ENCODE data around the gene TAF1D.
"Not testable (repeated sequence)": the region's sequence is repeated elsewhere in the genome, so short reads cannot be mapped to it uniquely, and the experiment has no call there.

Gene TAF1D

GRCh38 chr11:93741094-93741881, at the start of gene TAF1D, which contains the start of gene C11orf54:
TSS of gene TAF1D (minus strand) at chr11:93741495. CDS start at chr11:93739304, 2,191 bp downstream.
TSS of gene C11orf54 (plus strand) at chr11:93741672. CDS start at chr11:93747394, 5,722 bp downstream.
- TF ChIP-seq SUZ12 (IDR thresholded peaks at IDR 0.05; ENCODE audit: extremely low read depth, insufficient read depth, insufficient read length) (no peak), ZNF274 (IDR thresholded peaks at IDR 0.05; ENCODE audit: low read depth, low read length) (no peak), YY1 (IDR thresholded peaks at IDR 0.05; ENCODE audit: insufficient read depth, insufficient read length) (peak; percentile 60)
- H3K4me1 ChIP-seq (ENCODE audit: insufficient read depth, insufficient read length) = no peaks in the 10 kb centered on the region

GRCh38 chr11:93784935-93785360, 43.7 kb upstream of the TAF1D start:
- H3K36me3 ChIP-seq (ENCODE audit: insufficient read depth, insufficient read length, low read length) = peaks cover 17% of the 10 kb centered on the region
- no peaks in the 10 kb centered on the region for H3K27me3 ChIP-seq (ENCODE audit: insufficient read depth, insufficient read length)
- no peak for DNase-seq (ENCODE audit: low read depth, low spot score)
- H3K9ac ChIP-seq (ENCODE audit: insufficient read length, low read depth) = peak overlapping the region; percentile 93
- H3K4me3 ChIP-seq (ENCODE audit: insufficient read length, low read depth) = peak overlapping the region; percentile 94
- TF ChIP-seq SUZ12 (IDR thresholded peaks at IDR 0.05; ENCODE audit: extremely low read depth, insufficient read depth, insufficient read length) = no peak
- no peak for TF ChIP-seq ZNF274 (IDR thresholded peaks at IDR 0.05; ENCODE audit: low read depth, low read length)
- no peak for TF ChIP-seq YY1 (IDR thresholded peaks at IDR 0.05; ENCODE audit: insufficient read depth, insufficient read length)
- H3K9me3 ChIP-seq (ENCODE audit: insufficient read depth, low read length) = no peaks in the 10 kb centered on the region
- H3K4me1 ChIP-seq (ENCODE audit: insufficient read depth, insufficient read length) = no peaks in the 10 kb centered on the region

More at GRCh38 chr11:93741094-93741881, at the start of gene TAF1D, which contains the start of gene C11orf54:
- Histone ChIP-seq H3K9ac (ENCODE audit: insufficient read length, low read depth) (peak within 1 kb of the TSS; percentile 98), H3K9me3 (ENCODE audit: insufficient read depth, low read length) (no peaks in the 10 kb centered on the region), H3K4me3 (ENCODE audit: insufficient read length, low read depth) (peak within 1 kb of the TSS; percentile 97), H3K27me3 (ENCODE audit: insufficient read depth, insufficient read length) (no peaks in the 10 kb centered on the region), H3K36me3 (ENCODE audit: insufficient read depth, insufficient read length, low read length) (peaks cover 54% of the 10 kb centered on the region)
- peak; percentile 97 for DNase-seq (ENCODE audit: low read depth, low spot score)

- TF ChIP-seq ZNF274 (IDR thresholded peaks at IDR 0.05; ENCODE audit: low read depth, low read length) (no peak), YY1 (IDR thresholded peaks at IDR 0.05; ENCODE audit: insufficient read depth, insufficient read length) (no peak), SUZ12 (IDR thresholded peaks at IDR 0.05; ENCODE audit: extremely low read depth, insufficient read depth, insufficient read length) (no peak)
- Histone ChIP-seq H3K27me3 (ENCODE audit: insufficient read depth, insufficient read length) (no peaks in the 10 kb centered on the region), H3K4me3 (ENCODE audit: insufficient read length, low read depth) (peak within 1 kb of the TSS; percentile 94), H3K4me1 (ENCODE audit: insufficient read depth, insufficient read length) (no peaks in the 10 kb centered on the region), H3K9ac (ENCODE audit: insufficient read length, low read depth) (peak within 1 kb of the TSS; percentile 93), H3K9me3 (ENCODE audit: insufficient read depth, low read length) (no peaks in the 10 kb centered on the region), H3K36me3 (ENCODE audit: insufficient read depth, insufficient read length, low read length) (peaks cover 12% of the 10 kb centered on the region)
- DNase-seq (ENCODE audit: low read depth, low spot score) = peak; percentile 91
These were observed 43.0 kb upstream of the TAF1D start, which contains the start of gene MED17 for GRCh38 chr11:93784145-93784934. TSS of gene MED17 (plus strand) at chr11:93784282. CDS start at chr11:93784514, 232 bp downstream.

- no peak for DNase-seq (ENCODE audit: low read depth, low spot score)
- H3K9me3 ChIP-seq (ENCODE audit: insufficient read depth, low read length) = no peaks in the 10 kb centered on the region
- no peaks in the 10 kb centered on the region for H3K4me1 ChIP-seq (ENCODE audit: insufficient read depth, insufficient read length)
- no peaks in the 10 kb centered on the region for H3K27me3 ChIP-seq (ENCODE audit: insufficient read depth, insufficient read length)
- TF ChIP-seq SUZ12 (IDR thresholded peaks at IDR 0.05; ENCODE audit: extremely low read depth, insufficient read depth, insufficient read length) (no peak), YY1 (IDR thresholded peaks at IDR 0.05; ENCODE audit: insufficient read depth, insufficient read length) (no peak), ZNF274 (IDR thresholded peaks at IDR 0.05; ENCODE audit: low read depth, low read length) (no peak)
- peak overlapping the region; percentile 94 for H3K4me3 ChIP-seq (ENCODE audit: insufficient read length, low read depth)
- peak overlapping the region; percentile 93 for H3K9ac ChIP-seq (ENCODE audit: insufficient read length, low read depth)
- peaks cover 6% of the 10 kb centered on the region for H3K36me3 ChIP-seq (ENCODE audit: insufficient read depth, insufficient read length, low read length)
These were observed 42.5 kb upstream of the TAF1D start for GRCh38 chr11:93783765-93784144.

GRCh38 chr11:93783362-93783761, 42.1 kb upstream of the TAF1D start:
- TF ChIP-seq ZNF274 (IDR thresholded peaks at IDR 0.05; ENCODE audit: low read depth, low read length) = no peak
- TF ChIP-seq SUZ12 (IDR thresholded peaks at IDR 0.05; ENCODE audit: extremely low read depth, insufficient read depth, insufficient read length) = no peak
- no peak for TF ChIP-seq YY1 (IDR thresholded peaks at IDR 0.05; ENCODE audit: insufficient read depth, insufficient read length)
- Histone ChIP-seq H3K27me3 (ENCODE audit: insufficient read depth, insufficient read length) (no peaks in the 10 kb centered on the region), H3K9ac (ENCODE audit: insufficient read length, low read depth) (peak overlapping the region; percentile 93), H3K36me3 (ENCODE audit: insufficient read depth, insufficient read length, low read length) (peaks cover 4% of the 10 kb centered on the region), H3K4me1 (ENCODE audit: insufficient read depth, insufficient read length) (no peaks in the 10 kb centered on the region), H3K4me3 (ENCODE audit: insufficient read length, low read depth) (peak overlapping the region; percentile 94), H3K9me3 (ENCODE audit: insufficient read depth, low read length) (no peaks in the 10 kb centered on the region)
- DNase-seq (ENCODE audit: low read depth, low spot score) = no peak

GRCh38 chr11:93775289-93775688, 34.0 kb upstream of the TAF1D start:
- H3K36me3 ChIP-seq (ENCODE audit: insufficient read depth, insufficient read length, low read length) = no peaks in the 10 kb centered on the region
- TF ChIP-seq ZNF274 (IDR thresholded peaks at IDR 0.05; ENCODE audit: low read depth, low read length) = no peak
- no peaks in the 10 kb centered on the region for H3K4me1 ChIP-seq (ENCODE audit: insufficient read depth, insufficient read length)
- no peaks in the 10 kb centered on the region for H3K27me3 ChIP-seq (ENCODE audit: insufficient read depth, insufficient read length)
- H3K4me3 ChIP-seq (ENCODE audit: insufficient read length, low read depth) = no peak overlapping the region
- no peaks in the 10 kb centered on the region; the same call in 1 of the 2 replicates for H3K9me3 ChIP-seq (ENCODE audit: insufficient read depth, low read length)
- DNase-seq (ENCODE audit: low read depth, low spot score) = no peak
- no peak overlapping the region for H3K9ac ChIP-seq (ENCODE audit: insufficient read length, low read depth)

GRCh38 chr11:93774560-93774959, 33.3 kb upstream of the TAF1D start:
- H3K27me3 ChIP-seq (ENCODE audit: insufficient read depth, insufficient read length); H3K9me3 ChIP-seq (ENCODE audit: insufficient read depth, low read length); H3K9ac ChIP-seq (ENCODE audit: insufficient read length, low read depth); H3K4me3 ChIP-seq (ENCODE audit: insufficient read length, low read depth); DNase-seq (ENCODE audit: low read depth, low spot score); H3K36me3 ChIP-seq (ENCODE audit: insufficient read depth, insufficient read length, low read length); H3K4me1 ChIP-seq (ENCODE audit: insufficient read depth, insufficient read length): not testable (repeated sequence)
